ENCODE data around the gene SHC2.
"Not testable (repeated sequence)": the region's sequence is repeated elsewhere in the genome, so short reads cannot be mapped to it uniquely, and the experiment has no call there.

Gene SHC2

DNA sequence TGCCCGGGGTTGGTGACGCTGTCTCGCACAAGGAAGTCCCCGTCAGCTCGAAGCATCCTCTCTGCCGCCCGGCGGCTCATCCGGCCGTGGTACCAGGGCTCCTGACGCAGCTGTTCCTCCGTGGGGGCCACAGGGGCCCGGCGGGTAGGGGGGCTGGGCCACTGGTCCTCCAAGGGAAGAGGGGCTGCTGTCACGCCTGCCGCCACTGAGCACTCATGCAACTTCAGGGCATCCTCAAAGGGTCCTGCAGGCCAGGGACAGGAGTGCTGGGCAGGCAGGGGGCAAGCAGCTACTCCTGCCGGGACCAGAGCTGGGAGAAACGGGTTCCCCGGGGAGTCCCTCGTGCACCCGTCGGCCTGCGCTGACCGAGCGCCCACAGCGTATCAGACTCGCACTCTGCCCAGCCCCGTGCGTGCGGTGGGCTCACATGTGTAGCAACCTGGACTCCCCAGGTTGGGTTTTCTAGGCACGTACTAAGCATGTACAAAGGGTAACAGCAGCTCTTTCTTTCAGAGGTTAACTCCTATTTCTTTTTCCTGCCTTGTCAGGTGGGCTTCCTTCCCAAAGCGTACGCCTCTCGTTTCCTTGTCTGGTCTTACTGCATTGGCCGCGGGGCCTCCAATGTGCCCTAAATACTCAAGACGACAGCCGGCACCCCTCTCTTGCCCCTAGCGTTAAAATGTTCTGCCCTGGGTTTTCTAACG lies 38.5 kb downstream of the SHC2 start:
- TF ChIP-seq ZNF274 (IDR thresholded peaks at IDR 0.05; ENCODE audit: low read depth, low read length) = no peak
- no peak overlapping the region for H3K4me3 ChIP-seq (ENCODE audit: low read length)

DNA sequence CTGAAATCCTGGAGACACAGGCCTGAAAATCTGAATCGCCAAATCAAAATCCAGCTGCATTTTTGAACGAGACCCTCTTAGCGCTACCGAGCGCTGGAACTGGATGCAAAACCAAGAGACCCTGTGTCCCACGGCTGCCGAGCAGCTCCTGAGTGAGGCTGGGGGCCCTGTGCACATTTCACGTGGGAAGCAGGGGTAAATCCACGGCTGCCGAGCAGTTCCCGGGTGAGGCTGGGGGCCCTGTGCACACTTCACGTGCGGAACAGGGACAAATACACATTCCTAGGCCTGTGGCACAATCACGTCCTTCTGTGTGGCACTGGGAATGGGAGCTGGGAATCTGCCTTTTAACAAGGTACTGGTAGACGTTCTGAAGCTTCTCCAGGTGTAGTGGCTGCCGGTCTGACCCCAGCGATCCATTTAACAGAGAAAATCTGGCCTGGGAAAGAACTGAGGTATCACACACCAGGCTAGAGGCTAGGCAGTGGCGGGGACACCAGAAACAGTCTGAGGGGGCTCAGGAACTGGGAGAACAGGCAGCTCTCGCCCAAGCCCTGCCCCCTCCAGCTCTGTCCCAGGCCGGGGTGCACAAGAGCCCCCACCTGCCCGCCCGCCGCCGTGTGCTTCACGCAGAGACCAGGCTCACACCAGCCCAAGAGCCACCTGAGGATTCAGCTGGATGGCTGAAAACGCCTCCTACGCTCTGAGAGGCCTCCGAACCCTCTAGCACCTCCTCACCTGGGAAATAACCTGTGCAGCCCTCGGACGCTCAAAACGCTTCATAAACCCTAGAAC lies 40.9 kb downstream of the SHC2 start:
- no peak for TF ChIP-seq ZNF274 (IDR thresholded peaks at IDR 0.05; ENCODE audit: low read depth, low read length)
- no peak overlapping the region for H3K4me3 ChIP-seq (ENCODE audit: low read length)

DNA sequence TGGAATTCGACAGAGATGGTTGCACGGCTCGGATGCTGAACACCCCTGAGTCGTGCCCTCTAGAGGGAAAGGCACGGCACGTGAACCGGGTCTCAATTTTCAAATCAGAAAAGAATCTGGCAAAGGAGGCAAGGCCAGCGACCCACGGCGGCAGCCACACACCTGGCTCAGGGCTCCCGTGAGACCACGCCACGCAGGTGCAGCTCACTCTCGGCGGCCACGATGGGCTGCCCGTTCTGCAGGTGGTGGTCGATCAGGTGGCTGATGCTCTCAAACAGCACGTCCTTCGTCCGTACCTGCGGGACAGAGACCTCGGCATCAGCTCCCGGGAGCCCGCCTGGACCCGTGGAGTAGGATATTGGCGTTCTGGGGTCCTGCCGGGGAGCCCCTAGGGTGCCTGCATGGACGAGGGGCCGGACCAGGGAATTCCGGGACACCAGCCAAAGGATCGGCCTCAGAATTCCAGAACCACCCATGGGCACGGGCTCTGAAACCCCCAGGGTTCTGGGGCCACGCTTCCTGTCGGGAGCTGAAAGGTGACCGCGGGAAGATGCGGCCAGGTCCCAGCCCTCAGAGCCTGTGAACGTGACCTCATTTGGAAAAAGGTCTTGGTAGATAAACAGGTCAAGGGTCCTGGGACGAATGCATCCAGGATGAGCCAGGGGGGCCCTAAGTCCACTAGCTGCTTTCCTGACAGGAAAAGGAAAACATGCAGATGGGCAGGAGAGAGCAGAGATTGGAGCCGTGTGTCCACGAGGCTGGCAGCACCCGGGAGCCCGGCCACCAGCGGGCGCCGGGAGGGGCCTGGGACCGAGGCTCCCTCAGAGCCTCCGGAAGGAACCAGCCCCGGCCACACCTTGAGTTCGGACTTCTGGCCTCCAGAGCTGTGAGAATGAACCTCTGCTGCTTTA lies 41.8 kb downstream of the SHC2 start:
- no peak for TF ChIP-seq ZNF274 (IDR thresholded peaks at IDR 0.05; ENCODE audit: low read depth, low read length)
- H3K4me3 ChIP-seq (ENCODE audit: low read length) = no peak overlapping the region

DNA sequence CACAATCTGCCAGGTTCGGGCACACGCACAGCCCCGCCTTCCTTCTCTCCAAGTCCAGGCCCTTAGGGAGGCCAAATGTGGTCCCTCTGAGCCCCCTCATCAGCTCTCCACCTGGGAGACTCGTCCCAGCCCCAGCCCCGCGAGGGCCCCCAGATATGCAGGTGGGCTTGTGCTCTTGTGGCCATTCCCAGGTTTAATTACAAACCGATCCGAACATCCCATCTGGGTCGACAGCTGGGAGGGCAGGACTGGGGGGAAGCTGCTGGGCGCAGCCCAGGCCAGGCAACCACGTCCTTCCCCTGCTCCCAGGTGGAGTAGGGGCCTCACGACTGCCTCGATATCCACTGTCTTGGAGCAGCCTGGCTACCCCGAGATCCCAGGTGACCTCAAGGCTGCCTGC lies 44.4 kb downstream of the SHC2 start:
- TF ChIP-seq ZNF274 (IDR thresholded peaks at IDR 0.05; ENCODE audit: low read depth, low read length) = no peak
- H3K4me3 ChIP-seq (ENCODE audit: low read length) = no peak overlapping the region

DNA sequence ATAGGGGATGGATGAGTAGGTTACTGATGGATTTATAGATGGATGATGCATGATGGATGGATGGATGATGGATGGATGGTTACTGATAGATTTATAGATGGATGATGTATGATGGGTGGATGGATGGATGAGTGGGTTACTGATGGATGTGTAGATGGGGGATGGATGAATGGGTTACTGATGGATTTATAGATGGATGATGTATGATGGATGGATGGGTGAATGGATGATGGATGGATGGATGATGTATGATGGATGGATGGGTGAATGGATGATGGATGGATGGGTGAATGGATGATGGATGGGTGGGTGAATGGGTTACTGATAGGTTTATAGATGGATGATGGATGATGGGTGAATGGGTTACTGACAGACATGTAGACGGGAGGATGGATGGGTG lies 45.5 kb downstream of the SHC2 start:
- TF ChIP-seq ZNF274 (IDR thresholded peaks at IDR 0.05; ENCODE audit: low read depth, low read length) = no peak
- no peak overlapping the region for H3K4me3 ChIP-seq (ENCODE audit: low read length)

DNA sequence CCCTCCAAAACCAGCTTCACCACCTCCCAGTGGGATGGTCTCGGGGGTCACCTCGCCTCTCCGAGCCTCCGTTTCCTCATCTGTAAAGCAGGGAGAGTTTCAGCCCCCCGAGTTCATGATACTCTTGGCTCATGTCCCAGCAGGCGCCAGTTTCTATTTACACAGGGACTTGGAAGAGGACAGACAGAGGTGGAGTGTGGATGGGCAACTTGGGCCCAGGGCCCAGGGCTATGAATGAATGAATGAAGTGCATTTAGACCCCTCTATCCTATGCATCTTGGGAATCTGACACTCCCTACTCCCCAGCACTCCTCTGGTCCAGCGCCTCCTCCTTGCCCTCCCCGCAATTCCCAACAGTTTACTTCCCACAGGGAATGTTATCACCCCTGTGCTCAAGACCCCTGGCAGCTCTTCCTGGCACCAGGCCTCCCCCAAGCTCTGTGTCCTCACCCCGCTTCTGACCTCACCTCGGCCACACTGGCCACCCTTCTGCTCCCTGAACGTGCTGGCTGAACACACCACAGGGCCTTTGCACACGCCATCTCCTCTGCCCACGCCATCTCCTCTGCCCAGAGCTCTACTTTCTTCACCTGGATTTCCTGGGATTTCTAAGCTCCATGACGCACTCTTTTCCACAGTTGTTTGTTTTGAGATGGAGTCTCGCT lies 46.9 kb downstream of the SHC2 start:
- no peak overlapping the region for H3K4me3 ChIP-seq (ENCODE audit: low read length)
- TF ChIP-seq ZNF274 (IDR thresholded peaks at IDR 0.05; ENCODE audit: low read depth, low read length) = no peak

DNA sequence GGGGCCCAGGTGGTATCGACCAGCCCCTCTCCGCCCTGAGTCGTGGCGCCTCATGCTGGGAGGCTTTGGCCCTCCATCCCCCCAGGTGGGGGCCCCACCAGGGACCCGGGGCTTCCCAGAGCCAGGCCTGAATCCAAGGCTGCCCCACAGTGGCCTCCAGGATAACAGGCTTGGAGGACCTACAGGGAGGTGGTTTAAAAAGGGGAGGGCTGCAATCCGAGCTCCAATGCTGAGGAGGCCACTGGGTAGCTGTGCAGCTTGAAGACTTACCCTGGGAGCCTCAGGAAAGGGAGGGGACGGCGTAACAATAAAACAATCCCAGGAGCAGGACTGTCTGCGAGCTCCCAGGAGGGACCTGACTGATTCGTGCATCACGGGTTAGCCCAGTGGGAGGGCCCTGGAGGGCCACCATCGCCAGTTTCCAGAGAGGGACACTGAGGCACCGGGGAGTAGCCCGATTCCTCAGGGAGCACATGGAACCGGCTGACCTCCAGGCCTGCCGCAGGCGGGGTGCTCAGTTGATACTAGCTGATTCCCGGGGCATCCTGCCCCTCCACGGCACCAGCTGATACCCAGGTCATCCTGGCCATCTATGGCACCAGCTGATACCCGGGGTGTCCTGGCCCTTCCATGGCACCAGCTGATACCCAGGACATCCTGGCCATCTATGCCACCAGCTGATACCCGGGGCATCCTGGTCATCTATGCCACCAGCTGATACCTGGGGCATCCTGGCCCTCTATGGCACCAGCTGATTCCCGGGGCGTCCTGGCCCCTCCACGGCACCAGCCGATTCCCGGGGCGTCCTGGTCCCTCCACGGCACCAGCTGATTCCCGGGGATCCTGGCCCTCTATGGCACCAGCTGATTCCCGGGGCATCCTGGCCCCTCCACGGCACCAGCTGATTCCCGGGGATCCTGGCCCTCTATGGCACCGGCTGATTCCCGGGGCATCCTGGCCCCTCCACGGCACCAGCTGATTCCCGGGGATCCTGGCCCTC lies 48.2 kb downstream of the SHC2 start:
- H3K4me3 ChIP-seq (ENCODE audit: low read length) = no peak overlapping the region

DNA sequence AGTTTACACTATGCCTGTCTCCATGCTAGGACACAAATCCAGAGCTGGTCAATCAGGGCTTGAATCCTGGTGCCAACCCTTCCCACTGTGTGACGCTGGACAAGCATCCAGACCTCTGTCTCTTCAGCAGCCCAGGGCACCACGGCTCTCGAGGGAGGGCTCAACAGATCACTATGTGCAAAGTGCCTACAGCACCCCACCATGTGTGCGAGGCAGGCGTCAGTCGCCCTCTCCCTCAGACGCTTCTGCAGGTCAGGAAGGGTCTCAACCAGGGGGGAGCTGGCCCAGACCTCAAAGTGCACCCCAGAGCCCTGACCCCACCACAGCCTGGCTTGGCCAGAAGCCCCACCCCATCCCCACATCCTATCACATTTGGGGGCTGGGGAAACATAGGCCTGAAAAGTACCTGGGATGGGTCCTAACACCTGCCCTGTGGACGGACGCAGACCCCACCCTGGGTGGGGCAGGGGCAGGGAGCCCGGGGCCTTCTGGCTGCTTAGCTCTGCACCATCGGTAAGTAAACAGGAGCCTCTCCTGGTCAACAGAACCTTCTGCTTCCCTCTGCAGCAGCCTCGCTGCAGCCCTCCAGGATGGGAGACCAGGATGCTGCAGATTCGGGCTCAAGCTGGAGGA lies 49.0 kb downstream of the SHC2 start:
- H3K4me3 ChIP-seq (ENCODE audit: low read length) = no peak overlapping the region

More for the DNA sequence above, 48.2 kb downstream of the SHC2 start:
- TF ChIP-seq ZNF274 (IDR thresholded peaks at IDR 0.05; ENCODE audit: low read depth, low read length) = no peak

DNA sequence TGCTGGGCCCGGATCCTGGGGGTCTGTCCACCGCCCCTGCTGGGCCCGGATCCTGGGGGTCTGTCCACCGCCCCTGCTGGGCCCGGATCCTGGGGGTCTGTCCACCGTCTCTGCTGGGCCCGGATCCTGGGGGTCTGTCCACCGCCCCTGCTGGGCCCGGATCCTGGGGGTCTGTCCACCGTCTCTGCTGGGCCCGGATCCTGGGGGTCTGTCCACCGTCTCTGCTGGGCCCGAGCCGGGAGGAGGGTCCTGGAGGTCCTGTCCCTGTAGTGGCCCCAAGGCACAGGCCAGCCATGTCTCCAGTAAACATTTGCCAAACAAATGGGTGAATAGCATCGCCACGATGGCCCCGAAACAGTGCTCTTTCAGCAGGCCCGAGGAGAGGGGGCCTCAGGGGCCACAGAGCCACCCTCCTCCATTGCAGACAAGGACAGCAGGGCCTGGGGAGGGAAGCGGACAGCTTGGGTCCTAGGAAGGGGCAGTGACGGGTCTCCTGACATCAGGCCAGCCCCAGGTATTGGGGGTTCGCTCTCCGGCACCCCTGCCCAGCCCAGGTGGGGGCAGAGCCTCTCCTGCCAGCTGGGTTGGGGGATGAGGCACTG lies 49.6 kb downstream of the SHC2 start:
- H3K4me3 ChIP-seq (ENCODE audit: low read length) = not testable (repeated sequence)

More for the DNA sequence above, 49.0 kb downstream of the SHC2 start:
- TF ChIP-seq ZNF274 (IDR thresholded peaks at IDR 0.05; ENCODE audit: low read depth, low read length) = no peak

DNA sequence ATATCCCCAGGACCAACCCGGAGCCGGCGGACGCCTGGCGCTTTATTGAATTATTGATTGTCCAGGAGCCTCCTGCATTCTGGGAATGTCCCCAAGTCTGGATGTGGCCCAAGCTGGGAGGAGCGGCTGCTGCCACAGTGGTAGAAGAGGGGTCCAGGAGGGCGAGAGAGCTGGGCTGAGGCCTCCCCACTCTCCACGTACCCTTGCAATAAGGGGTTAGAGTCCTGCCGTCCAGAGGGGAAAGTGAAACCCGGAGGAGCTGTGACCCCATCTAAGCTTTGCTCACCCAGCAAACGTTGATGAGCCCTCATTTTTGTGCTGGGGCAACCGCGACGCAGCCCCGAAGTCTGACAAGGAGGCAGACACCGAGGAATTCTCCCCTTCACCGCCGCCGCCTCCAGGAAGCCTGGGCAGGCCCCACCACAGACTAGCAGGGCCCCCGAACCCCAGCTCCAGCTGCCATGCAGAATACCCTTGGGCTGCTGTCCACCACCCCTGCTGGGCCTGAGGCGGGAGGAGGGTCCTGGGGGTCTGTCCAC lies 50.5 kb downstream of the SHC2 start:
- H3K4me3 ChIP-seq (ENCODE audit: low read length) = no peak overlapping the region
- no peak for TF ChIP-seq ZNF274 (IDR thresholded peaks at IDR 0.05; ENCODE audit: low read depth, low read length)

DNA sequence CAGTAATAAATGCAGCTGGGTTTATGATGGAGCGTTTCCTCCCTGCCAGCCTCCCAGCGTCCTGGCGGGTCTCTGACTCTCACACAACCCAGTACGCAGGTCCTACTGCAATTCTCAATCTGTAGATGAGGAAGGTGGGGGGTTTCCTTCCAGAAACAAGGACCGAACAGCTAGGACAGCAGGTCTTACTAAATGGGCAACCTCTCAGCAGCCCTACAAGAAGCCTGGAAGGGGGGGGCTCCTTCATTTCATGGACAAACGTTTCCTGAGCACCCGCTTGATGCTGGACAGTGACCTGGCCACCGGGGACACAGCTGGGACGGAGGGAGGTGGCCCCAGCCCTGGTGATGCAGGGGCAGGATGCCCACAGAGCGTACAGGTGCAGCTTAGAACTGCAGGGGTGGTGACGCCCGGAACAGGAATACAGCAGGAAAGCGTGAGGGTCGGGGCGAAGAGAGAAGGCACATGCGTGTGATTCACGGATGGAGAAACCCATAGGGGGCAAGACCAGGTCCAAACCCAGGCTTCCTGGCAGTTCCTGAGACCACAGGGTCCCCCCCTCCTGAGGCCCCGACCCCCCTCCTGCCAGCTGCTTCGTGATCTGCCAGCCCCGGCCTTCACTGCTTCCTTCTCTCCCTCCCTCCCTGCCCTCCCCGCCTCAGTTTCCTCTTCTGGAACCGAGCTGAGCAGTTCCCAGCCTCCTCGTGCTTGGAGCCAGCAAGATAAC lies 51.2 kb downstream of the SHC2 start:
- no peak overlapping the region for H3K4me3 ChIP-seq (ENCODE audit: low read length)
- no peak for TF ChIP-seq ZNF274 (IDR thresholded peaks at IDR 0.05; ENCODE audit: low read depth, low read length)
